GM12878 (cell line): ENCODE data around the gene CD209. TPM values are rescaled to one million over a fixed set of nuclear protein-coding genes. Genes with fewer than 3 reads are reported as not detected.

Experiments
- ATAC-seq: fragments of 200-7000 bp; cut with Tn5 transposase; 3 replicates; pipeline ENCODE4 v1.9.1; 2020; ENCODE audit warnings: mild to moderate bottlenecking, moderate library complexity
- BruUV-seq: library from RNA; stranded (reverse); fragments of 400-500 nt; replicated peaks from 2 replicates; lab custom pipeline; 2021; lab: Mats Ljungman, UMichigan
- CTCF ChIA-PET: fragments of 300-600 bp; sonication (Branson Sonifier 250); formaldehyde crosslinking; extraction: SDS; loops from one replicate; lab custom pipeline; 2021; ENCODE audit warnings: inconsistent platforms; lab: Yijun Ruan, JAX
- POLR2A ChIA-PET: fragments of 350-600 bp; formaldehyde crosslinking; extraction: SDS; loops from one replicate; lab custom pipeline; 2021; ENCODE audit warnings: inconsistent platforms; lab: Charles Lee
- RAD21 ChIA-PET: fragments of 300-600 bp; sonication (Branson Sonifier 250); formaldehyde crosslinking; loops from one replicate; lab custom pipeline; 2023; ENCODE audit warnings: antibody characterized with exemption; ENCODE audit not compliant: unreplicated experiment; lab: Charles Lee
- SMC1A ChIA-PET: fragments of 300-600 bp; sonication (Branson Sonifier 250); formaldehyde crosslinking; loops from one replicate; lab custom pipeline; 2023; ENCODE audit not compliant: unreplicated experiment, uncharacterized antibody; lab: Charles Lee
- DNase-seq: peaks from one replicate; pipeline ENCODE4 v3.0.0-alpha.2; 2011; ENCODE audit warnings: low read depth, low spot score
- FAIRE-seq: peaks from 3 replicates; lab custom pipeline; 2011; peaks lifted over from hg19 to GRCh38; lab: Jason Lieb, UNC
- H2AFZ ChIP-seq: 2 replicates; pipeline ENCODE4 v1.6.0; 2011; ENCODE audit warnings: low read depth, low read length, control low read depth; ENCODE audit not compliant: control insufficient read depth
- H3K27ac ChIP-seq: 2 replicates; pipeline ENCODE4 v1.5.1; 2011; ENCODE audit warnings: control low read depth; ENCODE audit not compliant: control insufficient read depth, insufficient read depth
- H3K27me3 ChIP-seq, 2 experiments: replicated peaks in 1 of 2; 2 replicates each; pipeline versions ENCODE4 v1.6.0 to v1.6.1; 2011; ENCODE audit warnings: low read length in 1 of 2; ENCODE audit not compliant: control insufficient read depth in 2 of 2, insufficient read depth in 2 of 2
- H3K36me3 ChIP-seq, 2 experiments: 2 replicates each; pipeline ENCODE4 v1.5.1; 2011; ENCODE audit warnings: low read length in 1 of 2; ENCODE audit not compliant: control insufficient read depth in 2 of 2, insufficient read depth in 2 of 2
- H3K4me1 ChIP-seq: 2 replicates; pipeline ENCODE4 v1.6.1; 2011; ENCODE audit warnings: mild to moderate bottlenecking, low read length, moderate library complexity, mixed read lengths; ENCODE audit not compliant: control insufficient read depth, insufficient read depth
- H3K4me2 ChIP-seq: 2 replicates; pipeline ENCODE4 v1.6.0; 2011; ENCODE audit warnings: control low read depth; ENCODE audit not compliant: control insufficient read depth, insufficient read depth
- H3K4me3 ChIP-seq: fragments of 200-600 bp; sonication (generic); 2 replicates; pipeline ENCODE4 v1.5.1; 2016
- H3K79me2 ChIP-seq: 2 replicates; pipeline ENCODE4 v1.6.0; 2011; ENCODE audit warnings: low read length; ENCODE audit not compliant: control insufficient read depth, insufficient read depth
- H3K9ac ChIP-seq: 2 replicates; pipeline ENCODE4 v1.8.0; 2011; ENCODE audit warnings: low read length, control low read depth, mixed read lengths; ENCODE audit not compliant: control insufficient read depth, insufficient read depth
- H3K9me3 ChIP-seq: replicated peaks from 3 replicates; pipeline ENCODE4 v1.5.1; 2011; ENCODE audit warnings: mild to moderate bottlenecking, low read length; ENCODE audit not compliant: control insufficient read depth, insufficient read depth
- H4K20me1 ChIP-seq: 2 replicates; pipeline ENCODE4 v1.6.0; 2011; ENCODE audit not compliant: control insufficient read depth, insufficient read depth
- BACH1 ChIP-seq: fragments of 450-650 bp; IDR thresholded peaks from 2 replicates; pipeline ENCODE4 v1.6.1; 2017; ENCODE audit warnings: mild to moderate bottlenecking, borderline replicate concordance
- BHLHE40 ChIP-seq, 2 experiments: fragments of 450-650 bp in 1 of 2; IDR thresholded peaks; 2 replicates each; pipeline ENCODE4 v1.6.1; 2011 to 2017; ENCODE audit warnings: low read depth in 2 of 2, borderline replicate concordance in 1 of 2, improper control_type of control experiment in 1 of 2, low read length in 1 of 2, mild to moderate bottlenecking in 1 of 2
- CBFB ChIP-seq: IDR thresholded peaks from 2 replicates; pipeline ENCODE4 v1.6.1; 2016; ENCODE audit warnings: antibody characterized with exemption, low read depth
- EED ChIP-seq: sonication (generic); IDR thresholded peaks from 2 replicates; pipeline ENCODE4 v1.6.1; 2016; ENCODE audit warnings: antibody characterized with exemption, low read depth
- HDAC2 ChIP-seq: fragments of 200-600 bp; sonication (generic); IDR thresholded peaks from 2 replicates; pipeline ENCODE4 v1.6.1; 2017
- JUNB ChIP-seq: IDR thresholded peaks from 2 replicates; pipeline ENCODE4 v1.6.1; 2016; ENCODE audit warnings: antibody characterized with exemption, mild to moderate bottlenecking
- MTA2 ChIP-seq: fragments of 450-650 bp; IDR thresholded peaks from 2 replicates; pipeline ENCODE4 v1.6.1; 2016; ENCODE audit warnings: low read depth, mild to moderate bottlenecking, moderate library complexity
- PAX5 ChIP-seq: IDR thresholded peaks from 2 replicates; pipeline ENCODE4 v1.6.1; 2011; ENCODE audit warnings: low read depth, low read length, borderline replicate concordance
- TARDBP ChIP-seq: IDR thresholded peaks from 2 replicates; pipeline ENCODE4 v1.6.1; 2016; ENCODE audit warnings: borderline replicate concordance
- ZNF217 ChIP-seq: fragments of 450-650 bp; IDR thresholded peaks from 2 replicates; pipeline ENCODE4 v1.6.1; 2017; ENCODE audit warnings: antibody characterized with exemption, mild to moderate bottlenecking
- WGBS: methylation state at CpG from one replicate; pipeline ENCODE4 v1.1.6; 2016; ENCODE audit warnings: low lambda C conversion rate; ENCODE audit not compliant: insufficient replicate concordance, insufficient coverage; ENCODE audit errors: missing lambda C conversion rate; 5-methylcytosine and 5-hydroxymethylcytosine counted together
- in situ Hi-C: fragments of 300-500 bp; cut with MboI; formaldehyde crosslinking; loops from 9 replicates; pipeline ENCODE4 v1.14.3; 2018; ENCODE audit warnings: mixed read lengths
- intact Hi-C: fragments of 100-400 bp; cut with micrococcal nuclease; formaldehyde crosslinking; loops from one replicate; pipeline ENCODE4 v1.14.2; 2022; ENCODE audit not compliant: unreplicated experiment
- polyA plus RNA-seq, 11 experiments: library from polyadenylated mRNA; depleted of rRNA in 4 of 11; unstranded in 6 of 11; stranded (reverse) in 5 of 11; fragments of >200 nt; fragmentation: Nextera tagmentation in 4 of 11; fragmentation: Illumina TruSeq in 1 of 11; extraction: Ambion mirVana in 4 of 11; extraction: Trizol in 1 of 11; gene quantifications; 1 replicate in 1 of 11; 2 replicates in 10 of 11; pipeline versions ENCODE4 v1.2.1 to v1.2.3, GENCODE V29; 2011 to 2016; ENCODE audit warnings: inconsistent platforms in 2 of 11, missing spikeins in 2 of 11, low read depth in 1 of 11
- total RNA-seq, 4 experiments: library from RNA; depleted of rRNA in 3 of 4; stranded (reverse); fragments of >200 nt in 3 of 4; fragmentation: Illumina TruSeq in 1 of 4; extraction: Trizol in 1 of 4; gene quantifications; 2 replicates each; pipeline versions ENCODE4 v1.2.1 to v1.2.3, GENCODE V29; 2013 to 2021

CD209 gene
- total and polyA plus RNA-seq, 10 of the 15 experiments (the other 5 are each of a cell fraction or from before 2014, with no cell fraction given) = 0.04 to 0.21 (median 0.10) TPM; not detected in 3

GRCh38 chr19:7787602-7788177 lies 40.4 kb upstream of the CD209 start (continued):
- no peak for TF ChIP-seq EED
- no peak for TF ChIP-seq JUNB
- no peak for TF ChIP-seq HDAC2
- TF ChIP-seq CBFB = no peak
- no peak for TF ChIP-seq PAX5
- TF ChIP-seq ZNF217 = no peak
- no peak for TF ChIP-seq BACH1
- no peak for TF ChIP-seq MTA2
- no peak for TF ChIP-seq TARDBP

GRCh38 chr19:7787141-7787540 lies 39.8 kb upstream of the CD209 start:
- no peaks in the 10 kb centered on the region for H3K36me3 ChIP-seq
- ChIA-PET SMC1A (interaction anchor here (0.7 kb wide), 1 partner anchor 221 kb away, joined by 3 read pairs; no protein-coding TSS in a partner anchor), CTCF (no interaction called here), RAD21 (interaction anchor here (0.5 to 1.5 kb wide), 2 partner anchors 13 to 18 kb away, joined by 3 to 4 read pairs; no protein-coding TSS in a partner anchor), POLR2A (no interaction called here)
- H3K27ac ChIP-seq = no peak overlapping the region
- no peak overlapping the region for H3K4me2 ChIP-seq
- H3K79me2 ChIP-seq = no peaks in the 10 kb centered on the region
- in situ Hi-C loops (no loop called here), intact Hi-C loops (no loop called here)
- no peak overlapping the region for H3K9ac ChIP-seq
- H4K20me1 ChIP-seq = no peaks in the 10 kb centered on the region
- ATAC-seq (no peak), FAIRE-seq (no peak), DNase-seq (no peak)
- no peaks in the 10 kb centered on the region; the same call in 1 of the 2 replicates for H3K4me1 ChIP-seq
- H3K4me3 ChIP-seq = no peak overlapping the region
- 36% methylated on average over 10 of the region's 10 CpGs for WGBS
- H3K27me3 ChIP-seq = peaks cover 3 to 6% of the 10 kb centered on the region in 2 experiments
- no peak overlapping the region for H2AFZ ChIP-seq
- BruUV-seq = no TSS peak
- TF ChIP-seq JUNB (no peak), BHLHE40 (IDR thresholded peaks at IDR 0.05; ENCODE audit: borderline replicate concordance in 1 of 2, low read depth in 2 of 2, low read length in 1 of 2) (no peak)
- H3K9me3 ChIP-seq = no peaks in the 10 kb centered on the region; the same call in 2 of the 3 replicates
